ENCODE results near the gene LRP1.

LRP1 gene

DNA sequence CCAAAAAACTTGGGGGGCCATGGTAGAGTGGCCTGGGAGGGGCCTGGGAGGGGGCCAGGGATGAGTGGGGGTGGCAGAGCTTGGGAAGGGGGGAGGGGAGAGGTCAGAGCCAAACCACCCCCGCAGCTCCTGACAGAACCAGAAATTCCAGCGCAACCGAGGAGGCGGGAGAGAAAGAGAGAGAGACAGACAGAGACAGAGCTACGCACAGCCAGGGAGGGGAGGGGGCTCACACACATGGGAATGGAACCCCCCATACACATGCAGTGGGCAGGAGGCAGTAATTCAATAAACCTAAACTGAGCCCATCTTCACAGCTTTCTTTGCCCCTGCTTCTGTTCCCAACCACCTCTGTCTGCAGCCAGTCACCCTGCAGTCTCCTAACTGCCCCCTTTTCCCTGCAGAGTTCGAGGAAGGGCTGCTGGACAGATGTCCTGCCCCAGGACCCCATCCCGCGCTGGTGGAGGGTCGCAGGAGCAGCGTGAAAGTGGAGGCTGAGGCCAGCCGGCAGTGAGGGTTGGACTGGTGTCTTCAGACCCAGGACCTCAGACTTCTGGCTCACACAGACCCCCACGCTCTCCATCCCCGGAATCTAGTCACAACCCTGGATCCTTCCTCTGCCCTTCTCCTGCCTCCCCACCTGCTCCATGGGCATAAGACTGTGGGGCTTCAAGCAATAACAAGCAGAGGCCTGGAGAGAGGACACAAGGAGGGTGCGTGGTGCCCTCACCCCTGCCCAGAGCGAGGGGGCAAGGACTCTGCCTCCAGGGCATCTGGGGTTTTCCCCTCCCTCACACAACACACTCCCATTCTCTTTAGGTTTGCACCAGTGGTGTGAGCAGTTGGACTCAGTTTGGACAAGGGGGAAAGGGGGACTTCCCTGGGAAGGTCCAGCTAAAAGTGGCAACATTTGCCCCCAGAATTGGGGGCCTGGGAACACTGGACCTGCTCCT lies 33.8 kb upstream of the LRP1 start:
- in situ Hi-C loops (cut with MboI; ENCODE audit: low sequenced_read_pairs, unreplicated experiment) = no loop called here
- DNase-seq (ENCODE audit: low spot score) = peak; percentile 51
- TF ChIP-seq, protein P1, sequence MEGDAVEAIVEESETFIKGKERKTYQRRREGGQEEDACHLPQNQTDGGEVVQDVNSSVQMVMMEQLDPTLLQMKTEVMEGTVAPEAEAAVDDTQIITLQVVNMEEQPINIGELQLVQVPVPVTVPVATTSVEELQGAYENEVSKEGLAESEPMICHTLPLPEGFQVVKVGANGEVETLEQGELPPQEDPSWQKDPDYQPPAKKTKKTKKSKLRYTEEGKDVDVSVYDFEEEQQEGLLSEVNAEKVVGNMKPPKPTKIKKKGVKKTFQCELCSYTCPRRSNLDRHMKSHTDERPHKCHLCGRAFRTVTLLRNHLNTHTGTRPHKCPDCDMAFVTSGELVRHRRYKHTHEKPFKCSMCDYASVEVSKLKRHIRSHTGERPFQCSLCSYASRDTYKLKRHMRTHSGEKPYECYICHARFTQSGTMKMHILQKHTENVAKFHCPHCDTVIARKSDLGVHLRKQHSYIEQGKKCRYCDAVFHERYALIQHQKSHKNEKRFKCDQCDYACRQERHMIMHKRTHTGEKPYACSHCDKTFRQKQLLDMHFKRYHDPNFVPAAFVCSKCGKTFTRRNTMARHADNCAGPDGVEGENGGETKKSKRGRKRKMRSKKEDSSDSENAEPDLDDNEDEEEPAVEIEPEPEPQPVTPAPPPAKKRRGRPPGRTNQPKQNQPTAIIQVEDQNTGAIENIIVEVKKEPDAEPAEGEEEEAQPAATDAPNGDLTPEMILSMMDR (IDR thresholded peaks at IDR 0.05; ENCODE audit: borderline replicate concordance, control extremely low read depth, extremely low read depth, insufficient read depth, missing control alignments) = no peak

DNA sequence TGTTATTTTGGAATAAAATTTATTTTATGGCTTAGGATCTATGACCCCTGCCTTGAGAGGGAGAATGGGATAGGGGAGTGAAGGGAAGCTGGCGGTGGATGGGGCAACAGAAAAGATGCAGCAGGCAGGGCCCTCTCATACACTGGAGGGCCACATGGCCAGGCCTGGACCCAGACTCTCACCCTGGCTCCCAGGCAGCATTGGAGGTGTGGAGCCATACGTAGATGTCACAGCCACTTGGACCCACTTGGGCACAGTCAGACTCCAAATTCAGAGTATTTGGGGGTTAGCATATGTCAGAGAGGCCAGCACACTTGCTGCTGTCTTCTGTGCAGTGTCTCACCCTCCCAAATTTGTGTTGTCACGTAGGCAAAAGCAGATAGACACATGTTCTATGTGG lies 32.8 kb upstream of the LRP1 start:
- peak; percentile 15 for DNase-seq (ENCODE audit: low spot score)
- TF ChIP-seq, protein P1 (IDR thresholded peaks at IDR 0.05; ENCODE audit: borderline replicate concordance, control extremely low read depth, extremely low read depth, insufficient read depth, missing control alignments) = no peak

DNA sequence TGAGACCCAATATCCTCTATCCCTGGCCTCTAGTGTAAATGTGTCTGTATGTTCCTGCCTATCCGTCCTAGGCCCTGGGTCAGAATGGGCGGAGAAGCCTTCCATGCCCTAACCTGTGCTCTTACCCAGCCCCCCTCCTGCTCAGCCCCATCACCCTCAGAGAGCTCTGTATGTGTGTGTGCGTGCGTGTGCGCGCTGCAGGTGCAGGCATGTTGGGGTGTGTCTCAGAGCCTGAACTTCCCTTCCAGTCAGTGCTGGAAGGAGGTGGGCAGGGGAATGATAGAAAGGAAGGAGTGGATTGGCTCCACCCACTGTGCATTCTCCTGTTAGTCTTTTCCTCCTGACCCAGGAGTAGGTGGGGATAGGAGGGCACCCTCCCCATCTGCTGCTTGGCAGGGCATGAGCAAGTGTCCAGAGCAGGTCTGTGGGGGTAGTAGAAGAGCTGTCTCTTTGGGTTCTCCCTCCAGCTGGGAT lies 32.1 kb upstream of the LRP1 start:
- in situ Hi-C loops (cut with MboI; ENCODE audit: low sequenced_read_pairs, unreplicated experiment) = no loop called here
- DNase-seq (ENCODE audit: low spot score) = peak; percentile 19
- TF ChIP-seq, protein P1 (IDR thresholded peaks at IDR 0.05; ENCODE audit: borderline replicate concordance, control extremely low read depth, extremely low read depth, insufficient read depth, missing control alignments) = no peak

More for the DNA sequence above, 32.8 kb upstream of the LRP1 start:
- in situ Hi-C loops (cut with MboI; ENCODE audit: low sequenced_read_pairs, unreplicated experiment) = no loop called here

DNA sequence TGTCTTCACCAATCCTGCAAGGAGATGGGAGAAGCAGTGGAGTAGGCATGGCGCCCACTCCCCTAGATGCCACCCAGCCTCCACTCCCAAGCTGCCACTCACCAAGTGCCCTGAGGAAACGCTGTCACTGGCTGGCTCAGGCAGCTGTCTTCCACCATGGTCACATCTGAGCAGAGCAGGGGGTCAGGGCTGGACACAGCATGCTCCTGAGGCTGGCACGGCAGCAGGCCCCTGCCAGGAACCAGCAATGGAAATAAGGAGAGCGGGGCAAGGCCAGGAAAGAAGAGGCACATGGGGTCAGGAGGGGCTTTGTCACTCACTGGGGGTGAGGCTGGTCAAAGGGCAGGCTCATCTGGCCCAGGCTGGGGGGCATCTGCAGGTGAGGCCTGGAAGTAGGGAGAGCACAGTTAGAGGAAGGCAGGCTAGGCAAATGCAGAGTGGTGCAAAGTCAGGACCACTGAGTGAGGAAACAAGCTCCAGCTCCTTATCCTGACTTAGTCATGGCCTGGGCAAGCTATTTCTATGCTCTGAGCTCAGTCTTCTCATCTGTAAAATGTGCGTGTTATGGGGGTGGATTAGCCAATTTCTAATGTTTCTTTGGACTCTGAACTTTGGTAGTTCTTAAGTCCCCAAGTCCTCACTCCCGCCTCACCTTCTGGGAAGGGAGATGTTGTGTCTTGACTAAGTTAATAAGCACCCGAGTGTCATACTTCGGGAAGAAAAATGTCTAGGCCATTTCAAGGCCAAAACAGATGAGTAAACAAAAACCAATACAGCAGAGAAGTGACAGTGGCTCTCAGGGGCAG lies 31.3 kb upstream of the LRP1 start:
- TF ChIP-seq, protein P1 (IDR thresholded peaks at IDR 0.05; ENCODE audit: borderline replicate concordance, control extremely low read depth, extremely low read depth, insufficient read depth, missing control alignments) = no peak
- in situ Hi-C loops (cut with MboI; ENCODE audit: low sequenced_read_pairs, unreplicated experiment) = no loop called here
- peak; percentile 15 for DNase-seq (ENCODE audit: low spot score)

DNA sequence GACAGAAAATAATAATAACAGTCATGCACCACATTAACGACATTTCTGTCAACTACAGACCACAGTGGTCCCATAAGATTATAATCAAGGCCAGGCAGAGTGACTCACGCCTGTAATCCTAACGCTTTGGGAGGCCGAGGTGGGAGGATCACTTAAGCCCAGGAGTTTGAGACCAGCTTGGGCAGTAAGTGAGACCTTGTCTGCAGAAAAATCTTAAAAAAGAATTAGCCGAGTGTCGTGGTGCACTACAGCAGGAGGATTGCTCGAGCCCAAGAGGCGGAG lies 30.8 kb upstream of the LRP1 start:
- TF ChIP-seq, protein P1 (IDR thresholded peaks at IDR 0.05; ENCODE audit: borderline replicate concordance, control extremely low read depth, extremely low read depth, insufficient read depth, missing control alignments) = no peak
- no peak for DNase-seq (ENCODE audit: low spot score)
- in situ Hi-C loops (cut with MboI; ENCODE audit: low sequenced_read_pairs, unreplicated experiment) = no loop called here

DNA sequence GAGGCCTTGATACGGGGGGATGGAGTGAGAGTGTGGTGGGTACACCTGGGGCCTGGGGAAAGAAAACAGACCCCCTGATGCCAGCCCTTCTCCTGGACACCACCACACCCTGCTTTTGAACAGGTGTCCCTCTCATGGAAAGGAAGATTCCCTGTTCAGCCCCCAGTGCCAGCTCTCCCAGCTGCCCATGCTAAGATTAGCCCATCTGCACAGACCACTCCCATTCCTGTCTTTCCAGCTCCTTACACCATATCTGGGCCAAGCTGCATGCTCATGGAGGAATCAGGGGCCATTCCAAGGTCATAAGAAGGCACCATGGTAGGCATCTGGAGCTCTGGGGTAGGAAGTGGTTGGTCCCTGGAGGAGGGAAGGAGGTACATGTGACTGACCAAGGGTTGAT lies 29.7 kb upstream of the LRP1 start:
- in situ Hi-C loops (cut with MboI; ENCODE audit: low sequenced_read_pairs, unreplicated experiment) = no loop called here
- TF ChIP-seq, protein P1 (IDR thresholded peaks at IDR 0.05; ENCODE audit: borderline replicate concordance, control extremely low read depth, extremely low read depth, insufficient read depth, missing control alignments) = no peak
- no peak for DNase-seq (ENCODE audit: low spot score)

Data from GM13976 (cell line).